ENCODE results near the gene OR10A2.

The OR10A2 gene

GRCh38 chr11:6911948-6912347 is 49.1 kb downstream of the OR10A2 start:
- no peaks in the 10 kb centered on the region for H3K36me3 ChIP-seq (ENCODE audit: control insufficient read depth in 2 of 2, insufficient read depth in 2 of 2, low read length in 2 of 2)
- no peaks in the 10 kb centered on the region for H3K9me3 ChIP-seq (ENCODE audit: control insufficient read depth in 2 of 2, low read length in 2 of 2)
- H3K4me1 ChIP-seq (ENCODE audit: control insufficient read depth, insufficient read depth, low read length), result no peaks in the 10 kb centered on the region
- no peak overlapping the region for H3K9ac ChIP-seq (ENCODE audit: low read length in 2 of 2)
- H3K27me3 ChIP-seq (ENCODE audit: control insufficient read depth in 1 of 2, insufficient read depth in 2 of 2, low read length in 2 of 2), result no peaks in the 10 kb centered on the region
- no peak overlapping the region for H3K27ac ChIP-seq (ENCODE audit: low read length)
- H3K4me3 ChIP-seq (ENCODE audit: low read length in 2 of 2), result no peak overlapping the region

GRCh38 chr11:6919698-6920097 is 56.8 kb downstream of the OR10A2 start:
- Histone ChIP-seq H3K36me3 (ENCODE audit: control insufficient read depth in 2 of 2, insufficient read depth in 2 of 2, low read length in 2 of 2) (no peaks in the 10 kb centered on the region), H3K27ac (ENCODE audit: low read length) (no peak overlapping the region), H3K27me3 (ENCODE audit: control insufficient read depth in 1 of 2, insufficient read depth in 2 of 2, low read length in 2 of 2) (no peaks in the 10 kb centered on the region), H3K4me1 (ENCODE audit: control insufficient read depth, insufficient read depth, low read length) (no peaks in the 10 kb centered on the region), H3K9ac (ENCODE audit: low read length in 2 of 2) (no peak overlapping the region), H3K9me3 (ENCODE audit: control insufficient read depth in 2 of 2, low read length in 2 of 2) (no peaks in the 10 kb centered on the region), H3K4me3 (ENCODE audit: low read length in 2 of 2) (no peak overlapping the region)

GRCh38 chr11:6920702-6921101 is 57.8 kb downstream of the OR10A2 start, which contains the start of gene OR2D3:
TSS of gene OR2D3 (plus strand) at chr11:6921002. CDS start at chr11:6921002, 0 bp downstream.
- no peak within 1 kb of the TSS for H3K27ac ChIP-seq (ENCODE audit: low read length)
- H3K9ac ChIP-seq (ENCODE audit: low read length in 2 of 2), result no peak within 1 kb of the TSS
- no peak within 1 kb of the TSS for H3K4me3 ChIP-seq (ENCODE audit: low read length in 2 of 2)
- no peaks in the 10 kb centered on the region for H3K27me3 ChIP-seq (ENCODE audit: control insufficient read depth in 1 of 2, insufficient read depth in 2 of 2, low read length in 2 of 2)
- H3K4me1 ChIP-seq (ENCODE audit: control insufficient read depth, insufficient read depth, low read length), result no peaks in the 10 kb centered on the region
- no peaks in the 10 kb centered on the region for H3K9me3 ChIP-seq (ENCODE audit: control insufficient read depth in 2 of 2, low read length in 2 of 2)
- H3K36me3 ChIP-seq (ENCODE audit: control insufficient read depth in 2 of 2, insufficient read depth in 2 of 2, low read length in 2 of 2), result no peaks in the 10 kb centered on the region
